RWPE1 (cell line): ENCODE results near the gene ASAP2.

Experiments used
- CTCF ChIA-PET: fragments of 350-600 bp; sonication (Branson Sonifier 250); formaldehyde crosslinking; extraction: SDS; loops from one replicate; lab custom pipeline; 2021; lab: Yijun Ruan, JAX
- POLR2A ChIA-PET: fragments of 400-600 bp; formaldehyde crosslinking; extraction: SDS; loops from one replicate; lab custom pipeline; 2020; ENCODE audit warnings: antibody characterized with exemption; ENCODE audit not compliant: low non-redundant PET; lab: Yijun Ruan, JAX
- DNase-seq: peaks from one replicate; pipeline ENCODE4 v3.0.0; 2012; ENCODE audit warnings: low spot score
- H3K27ac ChIP-seq: fragments of 450-650 bp; 2 replicates; pipeline ENCODE4 v1.5.1; 2017
- CTCF ChIP-seq: fragments of 450-650 bp; conservative IDR thresholded peaks from 2 replicates; pipeline ENCODE4 v1.5.1; 2017; ENCODE audit warnings: low read depth, mild to moderate bottlenecking

Gene ASAP2

GRCh38 chr2:9360701-9361100, 154.1 kb downstream of the ASAP2 start:
- ChIA-PET CTCF (interaction anchor here (0.6 kb wide), 1 partner anchor 252 kb away, joined by 4 read pairs; no protein-coding TSS in a partner anchor), POLR2A (no interaction called here)
- no peak for TF ChIP-seq CTCF
- no peak overlapping the region for H3K27ac ChIP-seq
- no peak for DNase-seq

DNA sequence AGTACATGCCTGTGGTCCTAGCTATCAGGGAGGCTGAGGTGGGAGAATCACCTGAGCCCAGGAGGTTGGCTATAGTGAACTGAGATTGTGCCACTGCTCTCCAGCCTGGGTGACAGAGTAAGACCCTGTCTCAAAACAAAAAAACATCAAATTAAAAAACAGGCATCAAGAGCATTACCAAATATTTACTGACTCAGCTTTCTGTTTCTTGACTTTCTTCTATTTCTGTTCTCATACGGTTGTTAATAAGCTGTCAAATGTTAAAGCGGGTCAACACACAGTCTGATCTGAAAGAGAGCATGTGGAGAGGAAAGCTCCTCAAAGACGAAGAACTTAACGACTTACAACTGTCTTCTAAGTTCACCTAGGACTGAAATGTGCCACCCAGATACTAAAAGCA, 157.8 kb downstream of the ASAP2 start:
- ChIA-PET POLR2A (no interaction called here), CTCF (no interaction called here)
- no peak for DNase-seq
- H3K27ac ChIP-seq: no peak overlapping the region
- no peak for TF ChIP-seq CTCF

DNA sequence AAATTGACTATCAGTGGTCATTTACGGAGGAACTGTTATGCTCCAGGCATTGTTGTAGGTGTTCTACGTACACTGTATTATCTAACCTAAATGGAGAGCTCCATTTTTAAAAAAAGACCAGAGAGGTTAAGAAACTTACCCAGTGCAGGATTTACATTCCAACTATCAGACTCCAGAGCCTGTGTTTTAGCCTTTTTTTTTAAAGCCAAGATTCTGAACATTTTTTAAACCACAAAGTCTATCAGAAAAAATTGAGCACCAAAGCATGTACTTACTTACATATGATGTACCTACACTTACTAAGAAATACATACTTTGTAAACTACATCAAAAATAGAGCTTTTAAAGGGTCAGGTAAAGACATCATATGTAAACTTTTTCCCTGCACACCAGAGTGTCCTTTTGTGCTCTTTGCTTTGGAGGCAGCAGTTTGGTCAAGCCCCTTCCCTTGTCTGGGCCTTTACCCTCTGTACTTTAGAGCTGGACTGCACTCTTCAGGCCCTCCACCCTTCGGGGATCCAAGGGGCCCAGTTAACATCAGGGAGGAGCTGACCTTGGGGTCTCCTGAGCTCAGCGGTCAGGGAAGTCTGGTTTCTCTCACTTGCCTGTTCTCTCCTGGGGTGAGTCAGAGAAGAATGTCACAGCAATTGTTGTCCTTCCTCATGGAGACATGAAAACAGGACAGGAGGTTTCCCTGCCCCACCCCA, 158.3 kb downstream of the ASAP2 start:
- no peak for DNase-seq
- no peak for TF ChIP-seq CTCF
- H3K27ac ChIP-seq: peak overlapping the region; percentile 18; the same call in 1 of the 2 replicates
- ChIA-PET CTCF (interaction anchor here (1.0 kb wide), 1 partner anchor 223 kb away, joined by 3 read pairs; no protein-coding TSS in a partner anchor), POLR2A (no interaction called here)

DNA sequence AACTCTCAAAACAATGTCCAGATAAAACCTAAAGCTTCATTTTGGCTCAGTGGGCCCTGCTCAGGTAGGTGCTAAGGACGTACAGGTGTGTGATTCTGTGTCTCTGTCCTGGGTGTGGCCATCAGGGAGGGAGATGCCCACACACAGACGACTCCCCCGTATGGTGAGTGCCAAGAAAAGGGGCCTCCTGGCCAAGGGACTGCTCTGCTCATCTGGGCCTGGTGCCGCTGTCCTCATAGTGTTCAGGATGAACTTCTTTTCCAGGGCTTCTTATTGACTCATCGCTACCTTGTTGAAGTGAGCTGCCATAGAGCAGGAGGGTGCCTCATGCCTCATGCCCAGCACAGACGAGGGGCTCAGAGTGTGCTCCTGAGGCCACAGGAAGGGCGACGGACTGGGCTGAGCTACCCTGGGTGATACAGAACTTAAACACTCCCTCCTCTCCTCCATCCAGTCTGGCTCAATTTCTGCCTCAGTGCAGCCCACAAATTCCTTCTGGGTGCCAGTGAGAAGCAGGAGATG, 158.9 kb downstream of the ASAP2 start:
- no peak for DNase-seq
- POLR2A ChIA-PET: no interaction called here
- H3K27ac ChIP-seq: peak overlapping the region; percentile 18; the same call in 1 of the 2 replicates
- CTCF ChIA-PET: interaction anchor here (0.9 to 1.0 kb wide), 2 partner anchors 223 to 226 kb away, joined by 3 read pairs; no protein-coding TSS in a partner anchor
- TF ChIP-seq CTCF: no peak

- POLR2A ChIA-PET: no interaction called here
Measured at GRCh38 chr2:9366026-9366425, 159.4 kb downstream of the ASAP2 start.

More at GRCh38 chr2:9366026-9366425, 159.4 kb downstream of the ASAP2 start:
- CTCF ChIA-PET: interaction anchor here (0.6 to 0.9 kb wide), 2 partner anchors 197 to 227 kb away, joined by 3 read pairs; no protein-coding TSS in a partner anchor
- TF ChIP-seq CTCF: no peak
- H3K27ac ChIP-seq: no peak overlapping the region
- DNase-seq: no peak
